HG02981 (cell line): ENCODE data around the gene MIF.
"Not testable (repeated sequence)": the region's sequence is repeated elsewhere in the genome, so short reads cannot be mapped to it uniquely, and the experiment has no call there.

ENCODE experiments used
- ATAC-seq: cut with Tn5 transposase; IDR thresholded peaks from one replicate; pipeline ENCODE4 v1.9.1; 2021; ENCODE audit warnings: mild to moderate bottlenecking, moderate library complexity; ENCODE audit not compliant: unreplicated experiment

MIF gene

GRCh38 chr22:23900227-23900626, 6.0 kb downstream of the MIF start:
- not testable (repeated sequence) for ATAC-seq

GRCh38 chr22:23901600-23901999, 7.4 kb downstream of the MIF start:
- ATAC-seq = no peak

DNA sequence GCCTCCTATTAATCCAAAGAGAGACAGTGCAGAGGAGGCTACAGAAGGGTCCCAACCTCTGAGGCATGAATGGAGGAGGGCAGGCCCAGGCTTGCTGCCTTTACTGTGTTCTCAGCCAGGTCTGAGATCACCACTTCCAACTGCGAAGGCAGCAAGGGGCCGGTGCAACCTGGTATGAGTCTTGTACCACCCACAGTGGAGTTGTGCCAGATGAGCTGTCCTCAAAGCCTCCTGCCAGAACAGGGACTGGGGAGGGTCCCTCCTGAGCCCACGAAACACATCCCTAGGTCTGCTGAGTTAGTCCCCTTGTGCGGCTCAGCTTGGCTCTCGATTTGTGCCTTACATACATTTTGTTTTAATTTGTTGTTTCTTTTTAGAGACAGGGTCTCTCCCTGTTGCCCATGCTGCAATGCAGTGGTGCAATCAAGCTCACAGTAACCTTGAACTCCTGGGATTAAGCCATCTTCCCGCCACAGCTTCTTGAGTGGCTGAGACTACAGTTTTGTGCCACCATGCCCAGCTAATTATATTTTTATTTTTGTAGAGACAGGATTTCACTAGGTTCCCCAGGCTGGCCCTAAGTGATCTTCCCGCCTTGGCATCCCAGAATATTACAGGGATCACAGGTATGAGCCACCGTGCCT, 9.3 kb downstream of the MIF start:
- ATAC-seq = no peak

DNA sequence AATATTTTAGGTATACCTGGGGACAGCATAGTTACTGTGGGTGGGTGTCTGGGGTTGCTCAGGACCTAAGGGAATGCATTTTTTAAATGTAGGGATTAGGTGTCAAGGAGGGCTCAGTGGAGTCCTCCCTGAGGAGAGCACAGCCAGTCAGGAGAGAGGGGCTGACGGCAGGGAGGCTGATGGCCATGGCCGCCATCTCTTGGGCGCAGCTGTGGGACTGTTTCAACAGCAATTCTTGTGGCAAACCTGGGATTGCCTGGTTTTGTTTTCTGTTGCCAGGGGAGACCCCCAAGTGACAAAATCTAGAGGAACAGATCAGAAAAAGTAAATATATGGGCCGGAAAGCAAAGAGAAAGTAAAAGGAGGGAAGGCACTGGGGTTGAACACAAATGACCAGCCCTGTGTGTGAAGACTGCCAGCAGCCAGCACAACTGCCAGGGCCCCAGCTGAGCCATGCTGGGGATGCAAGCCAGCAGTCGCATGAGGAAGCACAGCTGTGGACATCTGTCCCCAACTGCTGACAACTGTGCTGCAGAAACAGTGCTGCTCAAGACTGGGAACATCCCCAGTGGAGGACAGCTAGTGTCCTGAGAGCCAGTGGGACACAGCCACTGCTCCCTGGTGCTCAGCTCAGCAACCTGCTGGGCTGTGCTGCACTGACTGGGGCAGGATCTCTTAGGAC, 10.5 kb downstream of the MIF start:
- ATAC-seq = no peak

DNA sequence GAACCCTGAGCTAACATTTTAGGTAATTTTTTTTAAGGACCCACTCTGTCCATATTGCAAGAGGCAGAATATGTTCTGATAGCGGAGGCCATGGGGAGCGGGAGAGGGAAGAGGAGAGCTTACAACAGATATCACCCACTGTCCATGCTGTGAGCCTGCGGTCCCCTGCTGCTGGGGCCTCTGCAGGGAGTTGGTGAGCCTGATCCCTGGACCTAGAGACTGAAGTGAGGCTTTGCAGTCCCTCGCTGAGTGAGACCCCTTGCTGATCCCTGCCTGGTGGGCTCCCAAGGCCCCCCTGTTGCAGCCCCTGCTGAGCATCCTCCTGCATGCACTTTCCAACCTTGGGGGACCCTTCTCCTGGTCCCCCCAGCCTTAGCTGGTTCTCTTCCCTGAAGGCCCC, 12.5 kb downstream of the MIF start:
- ATAC-seq = no peak

DNA sequence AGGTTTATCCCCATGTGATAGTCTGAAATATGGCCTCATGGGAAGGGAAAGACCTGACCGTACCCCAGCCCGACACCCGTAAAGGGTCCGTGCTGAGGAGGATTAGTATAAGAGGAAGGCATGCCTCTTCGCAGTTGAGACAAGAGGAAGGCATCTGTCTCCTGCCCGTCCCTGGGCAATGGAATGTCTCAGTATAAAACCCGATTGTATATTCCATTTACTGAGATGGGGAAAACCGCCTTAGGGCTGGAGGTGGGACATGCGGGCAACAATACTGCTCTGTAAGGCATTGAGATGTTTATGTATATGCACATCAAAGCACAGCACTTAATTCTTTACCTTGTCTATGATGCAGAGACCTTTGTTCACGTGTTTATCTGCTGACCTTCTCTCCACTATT, 13.2 kb downstream of the MIF start:
- not testable (repeated sequence) for ATAC-seq

- no peak for ATAC-seq
These were observed 14.5 kb downstream of the MIF start for GRCh38 chr22:23908587-23909205.

DNA sequence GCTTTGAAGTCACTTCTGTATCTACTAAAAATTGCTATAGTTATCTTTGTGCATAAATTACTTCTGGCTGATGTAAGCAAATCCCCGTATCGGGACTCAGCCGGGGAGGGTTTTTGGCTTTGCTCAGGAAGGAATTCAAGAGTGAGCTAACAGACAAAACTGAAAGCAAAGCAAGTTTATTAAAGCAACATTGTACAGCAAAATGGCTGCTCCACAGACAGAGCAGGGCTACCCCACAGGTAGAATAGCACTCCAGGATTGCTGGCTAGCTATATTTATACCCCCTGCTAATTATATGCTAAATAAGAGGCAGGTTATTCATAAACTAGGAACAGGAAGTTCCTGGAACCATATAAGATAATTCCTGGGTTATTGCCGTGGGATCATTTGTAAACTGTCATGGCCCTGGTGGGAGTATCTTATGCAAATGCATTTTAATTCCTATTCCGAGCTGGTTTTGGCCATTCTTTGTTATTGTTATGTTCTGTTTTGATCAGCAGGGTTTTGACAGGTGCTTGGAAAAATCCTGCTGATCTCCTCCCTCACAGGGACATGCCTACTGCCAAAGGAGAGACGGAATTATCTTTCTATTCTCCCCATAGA, 15.2 kb downstream of the MIF start:
- no peak for ATAC-seq

- ATAC-seq = no peak
These were observed 16.5 kb downstream of the MIF start for GRCh38 chr22:23910496-23911190.

- no peak for ATAC-seq
These were observed 17.3 kb downstream of the MIF start for GRCh38 chr22:23911318-23911980.

GRCh38 chr22:23912293-23912903, 18.2 kb downstream of the MIF start:
- ATAC-seq = no peak

DNA sequence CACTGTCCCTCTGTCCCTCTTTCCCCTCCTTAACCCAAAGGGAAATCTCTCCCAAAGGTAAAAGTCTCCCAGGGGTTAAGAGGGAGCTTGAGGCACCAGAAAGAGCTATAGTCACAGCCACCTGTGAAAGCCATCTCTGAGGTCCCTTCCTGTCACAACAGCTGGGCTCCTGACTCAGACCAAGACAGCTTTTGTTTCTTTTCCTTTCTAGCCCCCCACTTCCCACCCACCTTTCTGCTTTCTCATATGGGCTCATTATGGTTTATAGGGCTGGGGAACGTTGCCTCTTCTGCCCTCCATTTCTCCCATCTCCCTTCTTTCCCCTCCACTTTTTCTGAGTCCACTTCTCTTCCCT, 19.1 kb downstream of the MIF start:
- no peak for ATAC-seq

DNA sequence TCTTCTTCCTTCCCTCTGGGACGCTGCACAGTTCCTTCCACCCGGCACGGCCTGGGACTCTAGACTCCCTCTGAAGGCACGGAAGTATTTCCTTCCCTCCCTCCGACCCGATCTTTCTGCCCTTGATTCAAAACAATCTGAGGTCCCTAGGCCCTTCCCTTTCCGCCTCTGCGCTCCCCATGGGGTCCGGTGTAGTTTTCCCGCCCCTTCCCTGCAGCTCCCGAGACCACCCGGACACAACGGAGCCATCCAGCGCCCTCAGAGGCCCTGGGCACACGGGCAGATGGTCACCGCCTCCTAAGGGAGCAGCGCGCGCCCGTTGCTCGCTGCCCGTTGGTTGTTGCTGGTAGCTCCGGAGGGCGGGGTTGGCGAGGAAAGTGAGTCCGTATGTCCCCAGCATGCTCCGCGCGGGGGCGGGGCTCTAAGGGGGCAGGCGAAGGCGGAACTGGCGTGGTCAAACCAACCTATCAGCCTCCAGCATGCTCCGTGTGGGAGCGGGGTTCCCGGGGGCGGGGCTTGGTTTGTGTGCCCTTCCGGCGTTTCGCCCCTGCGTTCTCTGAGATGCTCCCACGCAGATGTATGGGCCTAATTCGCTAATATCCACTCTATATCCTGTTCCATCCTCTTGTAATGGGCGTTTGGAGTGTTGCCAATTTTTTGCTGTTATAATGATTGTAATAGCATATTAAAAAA, 19.6 kb downstream of the MIF start:
- peak; percentile 91 for ATAC-seq

- no peak for ATAC-seq
These were observed 21.1 kb downstream of the MIF start for GRCh38 chr22:23915290-23915689.

- not testable (repeated sequence) for ATAC-seq
These were observed 26.1 kb downstream of the MIF start for GRCh38 chr22:23920267-23920611.

GRCh38 chr22:23921586-23922201, 27.5 kb downstream of the MIF start:
- ATAC-seq = not testable (repeated sequence)

- ATAC-seq = no peak
These were observed 28.7 kb downstream of the MIF start for GRCh38 chr22:23922921-23923320.

GRCh38 chr22:23925020-23925606, 30.9 kb downstream of the MIF start:
- no peak for ATAC-seq

DNA sequence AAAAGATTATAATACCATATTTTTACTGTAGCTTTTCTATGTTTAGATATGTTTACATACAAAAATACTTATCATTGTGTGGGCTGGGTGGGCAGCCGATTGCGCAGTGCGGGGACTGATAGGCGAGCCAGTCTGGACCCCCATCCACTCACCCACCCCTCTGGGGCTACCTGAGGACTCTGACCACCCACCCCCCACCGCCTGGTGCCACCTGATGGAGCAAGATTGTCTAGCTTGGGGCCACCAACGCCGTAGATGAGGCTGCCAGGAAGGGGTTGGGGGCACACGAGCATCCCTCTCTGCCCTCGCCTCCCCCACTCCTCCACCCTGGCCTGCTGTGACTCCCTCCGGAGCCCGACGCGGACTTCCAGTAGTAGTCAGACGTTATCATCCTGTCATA, 32.4 kb downstream of the MIF start:
- no peak for ATAC-seq
